ENCODE data around the gene ABLIM2.

GRCh38 chr4:7944599-7945220 lies 213.9 kb downstream of the ABLIM2 start:
- TF ChIP-seq, protein P1, sequence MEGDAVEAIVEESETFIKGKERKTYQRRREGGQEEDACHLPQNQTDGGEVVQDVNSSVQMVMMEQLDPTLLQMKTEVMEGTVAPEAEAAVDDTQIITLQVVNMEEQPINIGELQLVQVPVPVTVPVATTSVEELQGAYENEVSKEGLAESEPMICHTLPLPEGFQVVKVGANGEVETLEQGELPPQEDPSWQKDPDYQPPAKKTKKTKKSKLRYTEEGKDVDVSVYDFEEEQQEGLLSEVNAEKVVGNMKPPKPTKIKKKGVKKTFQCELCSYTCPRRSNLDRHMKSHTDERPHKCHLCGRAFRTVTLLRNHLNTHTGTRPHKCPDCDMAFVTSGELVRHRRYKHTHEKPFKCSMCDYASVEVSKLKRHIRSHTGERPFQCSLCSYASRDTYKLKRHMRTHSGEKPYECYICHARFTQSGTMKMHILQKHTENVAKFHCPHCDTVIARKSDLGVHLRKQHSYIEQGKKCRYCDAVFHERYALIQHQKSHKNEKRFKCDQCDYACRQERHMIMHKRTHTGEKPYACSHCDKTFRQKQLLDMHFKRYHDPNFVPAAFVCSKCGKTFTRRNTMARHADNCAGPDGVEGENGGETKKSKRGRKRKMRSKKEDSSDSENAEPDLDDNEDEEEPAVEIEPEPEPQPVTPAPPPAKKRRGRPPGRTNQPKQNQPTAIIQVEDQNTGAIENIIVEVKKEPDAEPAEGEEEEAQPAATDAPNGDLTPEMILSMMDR (IDR thresholded peaks at IDR 0.05), result no peak
- no peak for TF ChIP-seq POLR2A (IDR thresholded peaks at IDR 0.05)
